ENCODE results near the gene KRTDAP. TPM values are rescaled to one million over a fixed set of nuclear protein-coding genes. Genes with fewer than 3 reads are reported as not detected.

Gene KRTDAP
- total and polyA plus RNA-seq, 2 donors (not counting 3 experiments of a cell fraction or from before 2014, with no cell fraction given): not detected

DNA sequence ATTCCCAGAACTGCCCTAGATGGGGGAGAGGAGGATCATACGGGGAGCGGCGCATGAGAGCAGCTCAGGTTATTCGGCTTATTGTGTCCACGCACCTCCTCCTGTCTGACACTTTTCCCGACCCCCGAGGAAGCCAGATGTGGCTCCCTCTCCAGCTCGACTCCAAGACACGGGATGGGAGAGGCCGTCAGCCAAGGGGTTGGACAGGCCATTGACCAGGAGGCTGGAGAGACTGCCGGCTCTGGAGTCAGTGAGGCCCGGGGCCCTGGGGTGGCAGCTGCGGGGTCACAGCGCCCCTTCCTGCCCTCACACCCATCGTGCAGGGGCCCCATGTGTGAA lies 20.3 kb upstream of the KRTDAP start:
- Histone ChIP-seq H3K9me1 (replicated peaks; ENCODE audit: control insufficient read depth, extremely low read depth, insufficient read depth, low read length) (no peaks in the 10 kb centered on the region), H2AFZ (ENCODE audit: low read depth, low read length) (no peak overlapping the region), H3K9ac (replicated peaks; ENCODE audit: extremely low read depth, insufficient read depth, low read length) (no peak overlapping the region), H3K27me3 (ENCODE audit: control insufficient read depth in 2 of 2, insufficient read depth in 2 of 2, low read length in 2 of 2) (peaks cover 33 to 40% of the 10 kb centered on the region in 2 experiments), H3K4me1 (ENCODE audit: control insufficient read depth, extremely low read depth, insufficient read depth, low read length) (no peaks in the 10 kb centered on the region), H3K27ac (ENCODE audit: insufficient read depth, low read depth, low read length) (no peak overlapping the region), H3K4me2 (ENCODE audit: insufficient read depth, low read length) (no peak overlapping the region), H3K36me3 (ENCODE audit: control insufficient read depth in 2 of 2, extremely low read depth in 1 of 2, insufficient read depth in 2 of 2, low read length in 2 of 2) (no peaks in the 10 kb centered on the region), H3K79me2 (ENCODE audit: control insufficient read depth, insufficient read depth, low read length) (no peaks in the 10 kb centered on the region), H3K9me3 (replicated peaks; ENCODE audit: control insufficient read depth, insufficient read depth, low read length) (no peaks in the 10 kb centered on the region), H3K4me3 (replicated peaks in 1 of 3; ENCODE audit: insufficient read depth in 1 of 3, low read depth in 1 of 3, low read length in 3 of 3) (no peak overlapping the region), H4K20me1 (replicated peaks; ENCODE audit: control insufficient read depth, extremely low read depth, insufficient read depth, low read length) (no peaks in the 10 kb centered on the region)
- ChIA-PET POLR2A (interaction anchor here (0.6 kb wide), 2 partner anchors 44 to 194 kb away, joined by 3 to 4 read pairs; partner anchors contain the start of gene ZBTB32), CTCF (interaction anchor here (0.6 to 4.0 kb wide), 24 partner anchors 9 to 422 kb away, joined by 3 to 28 read pairs (median 4); partner anchors contain the start of genes HAUS5 and SBSN)
- TF ChIP-seq, protein P1, sequence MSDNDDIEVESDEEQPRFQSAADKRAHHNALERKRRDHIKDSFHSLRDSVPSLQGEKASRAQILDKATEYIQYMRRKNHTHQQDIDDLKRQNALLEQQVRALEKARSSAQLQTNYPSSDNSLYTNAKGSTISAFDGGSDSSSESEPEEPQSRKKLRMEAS (IDR thresholded peaks at IDR 0.05; ENCODE audit: insufficient read depth, insufficient read length): no peak
- TF ChIP-seq POLR2AphosphoS5 (IDR thresholded peaks at IDR 0.05; ENCODE audit: insufficient read depth, low read depth, low read length): no peak
- no peak for TF ChIP-seq POLR2A (IDR thresholded peaks at IDR 0.05; ENCODE audit: low read depth, low read length)
- TF ChIP-seq FOS (IDR thresholded peaks at IDR 0.05; ENCODE audit: borderline replicate concordance, insufficient read depth, low read length): no peak
- no peak for TF ChIP-seq MYC (IDR thresholded peaks at IDR 0.05; ENCODE audit: low read depth, low read length)
- TF ChIP-seq, protein P2, sequence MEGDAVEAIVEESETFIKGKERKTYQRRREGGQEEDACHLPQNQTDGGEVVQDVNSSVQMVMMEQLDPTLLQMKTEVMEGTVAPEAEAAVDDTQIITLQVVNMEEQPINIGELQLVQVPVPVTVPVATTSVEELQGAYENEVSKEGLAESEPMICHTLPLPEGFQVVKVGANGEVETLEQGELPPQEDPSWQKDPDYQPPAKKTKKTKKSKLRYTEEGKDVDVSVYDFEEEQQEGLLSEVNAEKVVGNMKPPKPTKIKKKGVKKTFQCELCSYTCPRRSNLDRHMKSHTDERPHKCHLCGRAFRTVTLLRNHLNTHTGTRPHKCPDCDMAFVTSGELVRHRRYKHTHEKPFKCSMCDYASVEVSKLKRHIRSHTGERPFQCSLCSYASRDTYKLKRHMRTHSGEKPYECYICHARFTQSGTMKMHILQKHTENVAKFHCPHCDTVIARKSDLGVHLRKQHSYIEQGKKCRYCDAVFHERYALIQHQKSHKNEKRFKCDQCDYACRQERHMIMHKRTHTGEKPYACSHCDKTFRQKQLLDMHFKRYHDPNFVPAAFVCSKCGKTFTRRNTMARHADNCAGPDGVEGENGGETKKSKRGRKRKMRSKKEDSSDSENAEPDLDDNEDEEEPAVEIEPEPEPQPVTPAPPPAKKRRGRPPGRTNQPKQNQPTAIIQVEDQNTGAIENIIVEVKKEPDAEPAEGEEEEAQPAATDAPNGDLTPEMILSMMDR (IDR thresholded peaks at IDR 0.05; ENCODE audit: extremely low read depth in 1 of 2, insufficient read depth in 1 of 2, low read depth in 1 of 2, low read length in 2 of 2): no peak
- TF ChIP-seq GATA2 (IDR thresholded peaks at IDR 0.05; ENCODE audit: insufficient read depth, insufficient read length, low read depth, low read length): no peak
- TF ChIP-seq JUN (IDR thresholded peaks at IDR 0.05; ENCODE audit: borderline replicate concordance, insufficient read depth, insufficient read length, low read depth): no peak
- intact Hi-C loops (cut with micrococcal nuclease): loop anchor here (1.0 kb wide), 3 partner anchors 82 to 421 kb away; no protein-coding TSS in a partner anchor
- FAIRE-seq (no peak), DNase-seq (ENCODE audit: low read depth, low spot score) (no peak)
- BruUV-seq (replicated peaks): no TSS peak
- dilution Hi-C loops (cut with MboI; ENCODE audit: extremely low pct_ligation_motif_present, low sequenced_read_pairs): no loop called here
